Activated CD8-positive, alpha-beta T cell treated with anti-CD3 and anti-CD28 coated beads for 36 hours (primary cell): Measurements from ENCODE around the gene HOXD8. TPM values are rescaled to one million over a fixed set of nuclear protein-coding genes. Genes with fewer than 3 reads are reported as not detected.

Experiments
- ATAC-seq: fragments of 200-7000 bp; cut with Tn5 transposase; one replicate; pipeline ENCODE4 v1.10.0; 2021; ENCODE audit warnings: mild to moderate bottlenecking, moderate library complexity
- CTCF ChIA-PET: fragments of 350-600 bp; sonication (Branson Sonifier 250); formaldehyde crosslinking; loops from one replicate; lab custom pipeline; 2021; ENCODE audit warnings: antibody characterized with exemption; lab: Charles Lee
- POLR2A ChIA-PET: fragments of 350-600 bp; sonication (Branson Sonifier 250); formaldehyde crosslinking; loops from one replicate; lab custom pipeline; 2021; ENCODE audit warnings: antibody characterized with exemption; lab: Charles Lee
- DNase-seq: peaks from one replicate; pipeline ENCODE4 v3.0.0-alpha.2; 2020
- H3K27ac Mint-ChIP-seq: one replicate; pipeline ENCODE4 v1.8.0; 2021; ENCODE audit warnings: mild to moderate bottlenecking, mixed read lengths
- H3K27me3 Mint-ChIP-seq: one replicate; pipeline ENCODE4 v1.8.0; 2021; ENCODE audit warnings: mixed read lengths
- H3K36me3 Mint-ChIP-seq: one replicate; pipeline ENCODE4 v1.8.0; 2021; ENCODE audit warnings: low read depth, mixed read lengths
- H3K4me1 Mint-ChIP-seq: one replicate; pipeline ENCODE4 v1.8.0; 2021; ENCODE audit warnings: low read depth, mixed read lengths
- H3K4me3 Mint-ChIP-seq: one replicate; pipeline ENCODE4 v1.8.0; 2021; ENCODE audit warnings: mild to moderate bottlenecking, moderate library complexity, mixed read lengths
- H3K9me3 Mint-ChIP-seq: one replicate; pipeline ENCODE4 v1.8.0; 2021; ENCODE audit warnings: mixed read lengths
- intact Hi-C: fragments of 100-400 bp; cut with micrococcal nuclease; formaldehyde crosslinking; loops from one replicate; pipeline ENCODE4 v1.10.0; 2022
- total RNA-seq, 2 experiments: library from RNA; stranded (reverse); gene quantifications; one replicate each; pipeline ENCODE4 v1.2.3, GENCODE V29; 2021
- TF ChIP-seq, protein P1 (sequence below): fragments of 200-600 bp; IDR thresholded peaks from one replicate; pipeline ENCODE4 v1.8.0; 2022; ENCODE audit warnings: antibody characterized with exemption, mild to moderate bottlenecking

HOXD8 gene
- total RNA-seq, 2 experiments from 2014 or later: not detected

DNA sequence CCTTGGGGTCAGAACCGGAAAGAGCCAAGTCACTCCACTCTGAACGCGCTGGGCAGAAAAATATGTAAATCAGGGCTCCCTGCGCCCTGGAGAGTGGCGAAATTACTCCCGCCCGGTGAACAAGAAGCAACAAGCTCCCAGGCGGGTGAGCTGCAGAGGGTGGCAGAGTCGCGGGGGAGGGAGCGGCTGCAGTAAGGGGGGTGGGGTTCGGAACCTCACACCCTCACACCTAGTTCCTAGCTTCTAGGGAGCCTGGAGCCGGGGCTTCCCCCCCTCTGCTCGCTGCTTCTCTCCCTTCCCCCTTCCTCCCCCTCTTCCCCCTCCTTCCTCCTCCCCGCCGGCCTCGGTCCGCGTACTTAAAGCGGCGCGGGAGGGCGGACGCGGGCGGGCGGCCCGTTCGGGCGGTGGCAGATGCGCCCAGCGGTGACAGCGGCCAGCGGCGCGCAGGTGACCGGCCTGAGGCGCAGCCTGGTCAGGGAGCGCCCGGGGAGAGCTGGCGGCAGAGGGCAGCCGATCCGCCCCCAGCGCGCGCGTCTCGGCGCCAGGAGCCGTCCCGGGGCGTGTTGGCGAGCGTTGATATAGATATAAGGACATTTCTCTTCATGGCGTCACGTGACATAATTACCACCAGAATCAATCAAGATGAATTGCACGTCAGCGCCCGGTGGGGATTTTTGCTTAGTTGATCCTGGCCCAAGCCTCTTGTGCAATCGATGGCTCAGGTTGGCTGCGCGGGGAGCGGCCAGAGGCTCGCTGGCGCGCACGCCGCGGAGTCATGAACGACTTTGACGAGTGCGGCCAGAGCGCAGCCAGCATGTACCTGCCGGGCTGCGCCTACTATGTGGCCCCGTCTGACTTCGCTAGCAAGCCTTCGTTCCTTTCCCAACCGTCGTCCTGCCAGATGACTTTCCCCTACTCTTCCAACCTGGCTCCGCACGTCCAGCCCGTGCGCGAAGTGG, 22.6 kb upstream of the HOXD8 start, which contains the start of gene HOXD11:
TSS of gene HOXD11 (plus strand) at position 700 of the 959 bp plus-strand sequence. CDS start at position 776, 76 bp downstream.
- POLR2A ChIA-PET: no interaction called here
- CTCF ChIA-PET: interaction anchor here (1.2 kb wide), 1 partner anchor 9 kb away, joined by 4 read pairs; no protein-coding TSS in a partner anchor
- DNase-seq (peak; percentile 51), ATAC-seq (peak; percentile 78)
- Mint-ChIP-seq H3K4me3 (peak within 1 kb of the TSS; percentile 57), H3K4me1 (peaks cover 26% of the 10 kb centered on the region), H3K36me3 (peaks cover 3% of the 10 kb centered on the region), H3K27ac (no peak within 1 kb of the TSS), H3K27me3 (peaks cover 83% of the 10 kb centered on the region), H3K9me3 (peaks cover 2% of the 10 kb centered on the region)
- intact Hi-C loops: no loop called here
- TF ChIP-seq, protein P1, sequence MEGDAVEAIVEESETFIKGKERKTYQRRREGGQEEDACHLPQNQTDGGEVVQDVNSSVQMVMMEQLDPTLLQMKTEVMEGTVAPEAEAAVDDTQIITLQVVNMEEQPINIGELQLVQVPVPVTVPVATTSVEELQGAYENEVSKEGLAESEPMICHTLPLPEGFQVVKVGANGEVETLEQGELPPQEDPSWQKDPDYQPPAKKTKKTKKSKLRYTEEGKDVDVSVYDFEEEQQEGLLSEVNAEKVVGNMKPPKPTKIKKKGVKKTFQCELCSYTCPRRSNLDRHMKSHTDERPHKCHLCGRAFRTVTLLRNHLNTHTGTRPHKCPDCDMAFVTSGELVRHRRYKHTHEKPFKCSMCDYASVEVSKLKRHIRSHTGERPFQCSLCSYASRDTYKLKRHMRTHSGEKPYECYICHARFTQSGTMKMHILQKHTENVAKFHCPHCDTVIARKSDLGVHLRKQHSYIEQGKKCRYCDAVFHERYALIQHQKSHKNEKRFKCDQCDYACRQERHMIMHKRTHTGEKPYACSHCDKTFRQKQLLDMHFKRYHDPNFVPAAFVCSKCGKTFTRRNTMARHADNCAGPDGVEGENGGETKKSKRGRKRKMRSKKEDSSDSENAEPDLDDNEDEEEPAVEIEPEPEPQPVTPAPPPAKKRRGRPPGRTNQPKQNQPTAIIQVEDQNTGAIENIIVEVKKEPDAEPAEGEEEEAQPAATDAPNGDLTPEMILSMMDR: no peak

DNA sequence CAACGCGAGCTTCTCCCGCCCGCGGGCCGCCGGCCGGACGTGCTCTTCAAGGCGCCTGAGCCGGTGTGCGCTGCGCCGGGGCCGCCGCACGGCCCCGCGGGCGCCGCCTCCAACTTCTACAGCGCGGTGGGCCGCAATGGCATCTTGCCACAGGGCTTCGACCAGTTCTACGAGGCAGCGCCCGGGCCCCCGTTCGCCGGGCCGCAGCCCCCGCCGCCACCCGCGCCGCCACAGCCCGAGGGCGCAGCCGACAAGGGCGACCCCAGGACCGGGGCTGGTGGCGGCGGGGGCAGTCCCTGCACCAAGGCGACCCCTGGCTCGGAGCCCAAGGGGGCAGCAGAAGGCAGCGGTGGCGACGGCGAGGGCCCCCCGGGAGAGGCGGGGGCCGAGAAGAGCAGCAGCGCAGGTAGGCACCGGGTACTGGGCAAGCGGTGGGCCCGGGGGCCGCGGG, 21.7 kb upstream of the HOXD8 start:
- TF ChIP-seq, protein P1: no peak
- DNase-seq: no peak
- no peak for ATAC-seq
- intact Hi-C loops: no loop called here
- H3K9me3 Mint-ChIP-seq: peaks cover 2% of the 10 kb centered on the region
- peaks cover 83% of the 10 kb centered on the region for H3K27me3 Mint-ChIP-seq
- CTCF ChIA-PET: no interaction called here
- peaks cover 26% of the 10 kb centered on the region for H3K4me1 Mint-ChIP-seq
- H3K27ac Mint-ChIP-seq: no peak overlapping the region
- H3K4me3 Mint-ChIP-seq: no peak overlapping the region
- H3K36me3 Mint-ChIP-seq: peaks cover 3% of the 10 kb centered on the region
- POLR2A ChIA-PET: no interaction called here

GRCh38 chr2:176109192-176109901, 20.2 kb upstream of the HOXD8 start:
- ChIA-PET CTCF (interaction anchor here (0.6 to 2.9 kb wide), 5 partner anchors 12 to 445 kb away, joined by 3 to 28 read pairs (median 6); no protein-coding TSS in a partner anchor), POLR2A (no interaction called here)
- peaks cover 22% of the 10 kb centered on the region for H3K4me1 Mint-ChIP-seq
- no peak overlapping the region for H3K27ac Mint-ChIP-seq
- peaks cover 86% of the 10 kb centered on the region for H3K27me3 Mint-ChIP-seq
- TF ChIP-seq, protein P1: no peak
- H3K9me3 Mint-ChIP-seq: peaks cover 2% of the 10 kb centered on the region
- DNase-seq (no peak), ATAC-seq (no peak)
- intact Hi-C loops: no loop called here
- peaks cover 3% of the 10 kb centered on the region for H3K36me3 Mint-ChIP-seq
- H3K4me3 Mint-ChIP-seq: no peak overlapping the region

DNA sequence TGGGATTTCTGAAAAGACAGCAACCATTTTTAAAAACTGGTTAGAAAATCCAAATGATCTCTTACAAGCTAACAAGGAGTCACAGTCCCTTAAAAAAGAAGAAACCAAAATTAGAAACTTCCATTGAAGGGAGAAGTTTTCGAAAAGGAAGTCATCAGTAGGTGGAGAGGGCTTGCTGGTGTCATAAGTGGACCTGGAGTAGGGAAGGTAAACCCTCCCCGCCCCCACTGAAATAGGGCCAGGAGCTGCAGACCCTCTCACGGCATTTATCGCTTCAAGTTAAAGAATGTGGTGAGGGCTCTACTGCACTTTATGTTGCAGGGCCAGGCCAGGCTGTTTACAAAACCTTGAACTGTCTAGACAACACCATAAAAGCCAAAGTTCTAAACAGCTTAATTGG, 19.6 kb upstream of the HOXD8 start:
- Mint-ChIP-seq H3K27ac (no peak overlapping the region), H3K4me3 (no peak overlapping the region)
- TF ChIP-seq, protein P1: no peak

More for the DNA sequence above, 19.6 kb upstream of the HOXD8 start:
- ChIA-PET POLR2A (no interaction called here), CTCF (interaction anchor here (1.0 to 2.9 kb wide), 13 partner anchors 8 to 444 kb away, joined by 3 to 28 read pairs (median 6); no protein-coding TSS in a partner anchor)
- H3K27me3 Mint-ChIP-seq: peaks cover 86% of the 10 kb centered on the region
- peaks cover 3% of the 10 kb centered on the region for H3K36me3 Mint-ChIP-seq
- H3K9me3 Mint-ChIP-seq: peaks cover 2% of the 10 kb centered on the region
- DNase-seq (no peak), ATAC-seq (no peak)
- peaks cover 19% of the 10 kb centered on the region for H3K4me1 Mint-ChIP-seq
- intact Hi-C loops: no loop called here
